ENCODE data around the gene NPNT.

DNA sequence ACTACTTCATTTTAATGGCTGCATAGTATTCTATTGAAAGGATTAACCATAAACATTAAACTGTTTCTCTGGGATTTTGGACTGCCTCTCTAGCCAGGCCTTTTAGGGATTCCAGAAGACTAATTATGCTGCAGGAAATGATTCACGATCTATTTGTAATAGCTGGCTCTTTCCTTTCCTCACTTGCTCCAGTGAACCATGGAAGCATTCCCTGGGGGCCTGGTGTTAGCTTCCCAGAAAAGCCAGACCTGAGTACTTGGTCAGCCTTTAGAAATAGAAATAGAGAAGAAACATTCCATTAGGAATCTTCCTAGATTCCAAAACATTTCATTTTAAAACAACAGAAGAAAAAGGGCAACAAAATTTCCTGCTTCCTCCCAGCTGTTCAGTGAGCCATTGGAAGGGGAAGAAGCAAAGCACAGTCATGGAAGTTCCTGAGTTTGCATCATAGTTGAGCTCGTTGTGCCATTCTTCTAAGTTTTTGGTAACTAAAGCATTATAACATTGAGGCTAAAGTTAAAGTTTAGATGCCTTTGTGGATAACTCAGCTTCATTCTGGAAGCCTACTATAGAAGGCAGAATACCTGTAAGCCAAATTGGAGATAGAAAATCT, 83.5 kb downstream of the NPNT start:
- no peak for TF ChIP-seq RAD21 (IDR thresholded peaks at IDR 0.05; ENCODE audit: low read depth)
- TF ChIP-seq EP300 (IDR thresholded peaks at IDR 0.05; ENCODE audit: borderline replicate concordance), result peak; percentile 28; the same call in 1 of the 2 replicates
- no peak for TF ChIP-seq ZBTB7A (IDR thresholded peaks at IDR 0.05; ENCODE audit: low read depth)
- TF ChIP-seq YY1 (IDR thresholded peaks at IDR 0.05; ENCODE audit: low read depth), result no peak
- no peak for TF ChIP-seq TCF12 (IDR thresholded peaks at IDR 0.05; ENCODE audit: low read depth)

Data from Ishikawa (cell line).